Gastrocnemius medialis (tissue), 4 donors: ENCODE data around the gene PDGFC.

Source experiments
- POLR2A ChIP-seq, 2 donors: fragments of 450-650 bp; IDR thresholded peaks; one replicate each; pipeline ENCODE4 v1.6.1; 2017; ENCODE audit warnings: antibody characterized with exemption in 2 of 2, mild to moderate bottlenecking in 2 of 2, moderate library complexity in 2 of 2
- TF ChIP-seq, protein P1 (sequence below), 5 experiments: fragments of 450-650 bp in 3 of 5; fragments of 200-600 bp in 2 of 5; sonication (generic) in 2 of 5; IDR thresholded peaks in 4 of 5; conservative IDR thresholded peaks in 1 of 5; 1 replicate in 4 of 5; 2 replicates in 1 of 5; pipeline ENCODE4 v1.5.1; 2016 to 2019; ENCODE audit warnings: antibody characterized with exemption in 5 of 5, mild to moderate bottlenecking in 3 of 5, moderate library complexity in 3 of 5

DNA sequence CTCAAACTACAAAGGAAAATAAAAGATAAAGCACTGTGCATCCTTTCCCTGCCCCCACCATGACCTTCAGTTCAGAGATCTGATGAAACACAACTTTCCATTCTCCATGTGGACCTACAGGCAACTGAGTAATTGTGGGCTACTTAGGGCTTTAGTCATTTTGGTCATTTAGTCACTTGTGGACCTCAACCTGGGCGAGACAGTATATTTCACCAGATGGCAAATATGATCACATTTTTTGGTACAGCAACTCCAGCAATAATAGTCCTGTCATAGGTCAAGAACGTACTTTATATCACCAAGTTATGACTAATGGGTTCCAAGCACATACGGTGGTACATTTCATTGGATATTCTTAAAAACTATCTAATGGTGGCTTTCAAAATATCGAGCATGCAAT lies 141.2 kb downstream of the PDGFC start:
- TF ChIP-seq, protein P1, sequence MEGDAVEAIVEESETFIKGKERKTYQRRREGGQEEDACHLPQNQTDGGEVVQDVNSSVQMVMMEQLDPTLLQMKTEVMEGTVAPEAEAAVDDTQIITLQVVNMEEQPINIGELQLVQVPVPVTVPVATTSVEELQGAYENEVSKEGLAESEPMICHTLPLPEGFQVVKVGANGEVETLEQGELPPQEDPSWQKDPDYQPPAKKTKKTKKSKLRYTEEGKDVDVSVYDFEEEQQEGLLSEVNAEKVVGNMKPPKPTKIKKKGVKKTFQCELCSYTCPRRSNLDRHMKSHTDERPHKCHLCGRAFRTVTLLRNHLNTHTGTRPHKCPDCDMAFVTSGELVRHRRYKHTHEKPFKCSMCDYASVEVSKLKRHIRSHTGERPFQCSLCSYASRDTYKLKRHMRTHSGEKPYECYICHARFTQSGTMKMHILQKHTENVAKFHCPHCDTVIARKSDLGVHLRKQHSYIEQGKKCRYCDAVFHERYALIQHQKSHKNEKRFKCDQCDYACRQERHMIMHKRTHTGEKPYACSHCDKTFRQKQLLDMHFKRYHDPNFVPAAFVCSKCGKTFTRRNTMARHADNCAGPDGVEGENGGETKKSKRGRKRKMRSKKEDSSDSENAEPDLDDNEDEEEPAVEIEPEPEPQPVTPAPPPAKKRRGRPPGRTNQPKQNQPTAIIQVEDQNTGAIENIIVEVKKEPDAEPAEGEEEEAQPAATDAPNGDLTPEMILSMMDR (IDR thresholded peaks at IDR 0.05 in 4 of 5, conservative IDR thresholded peaks at IDR 0.05 in 1 of 5), result no peak
- no peak for TF ChIP-seq POLR2A (IDR thresholded peaks at IDR 0.05)
